GM19328 (cell line): ENCODE data around the gene ARL6IP4.
"Not testable (repeated sequence)": the region's sequence is repeated elsewhere in the genome, so short reads cannot be mapped to it uniquely, and the experiment has no call there.

ENCODE experiments used
- ATAC-seq: cut with Tn5 transposase; IDR thresholded peaks from one replicate; pipeline ENCODE4 v1.9.1; 2021; ENCODE audit warnings: mild to moderate bottlenecking, moderate library complexity; ENCODE audit not compliant: unreplicated experiment

The ARL6IP4 gene

GRCh38 chr12:123005081-123005626, 24.7 kb downstream of the ARL6IP4 start:
- no peak for ATAC-seq

- no peak for ATAC-seq
Observed at GRCh38 chr12:123006977-123007376, 26.5 kb downstream of the ARL6IP4 start.

DNA sequence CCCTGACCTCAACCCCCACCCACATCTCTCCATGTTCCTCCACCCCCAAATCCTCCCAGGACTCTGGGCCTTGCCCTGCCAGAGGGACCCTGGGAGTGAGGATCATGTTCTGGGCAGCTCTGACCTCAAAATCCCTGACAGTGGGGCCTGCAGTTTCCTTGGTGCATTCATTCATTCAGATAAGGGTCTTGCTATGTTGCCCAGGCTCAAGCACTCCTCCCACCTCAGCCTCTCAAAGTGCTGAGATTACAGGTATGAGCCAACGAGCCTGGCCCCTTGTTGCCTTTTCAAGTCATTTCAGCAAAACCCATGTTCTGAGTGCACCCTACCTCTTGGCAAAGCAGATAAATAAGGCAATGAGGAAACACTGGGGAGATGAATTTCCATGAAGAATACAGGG, 29.6 kb downstream of the ARL6IP4 start:
- no peak for ATAC-seq

DNA sequence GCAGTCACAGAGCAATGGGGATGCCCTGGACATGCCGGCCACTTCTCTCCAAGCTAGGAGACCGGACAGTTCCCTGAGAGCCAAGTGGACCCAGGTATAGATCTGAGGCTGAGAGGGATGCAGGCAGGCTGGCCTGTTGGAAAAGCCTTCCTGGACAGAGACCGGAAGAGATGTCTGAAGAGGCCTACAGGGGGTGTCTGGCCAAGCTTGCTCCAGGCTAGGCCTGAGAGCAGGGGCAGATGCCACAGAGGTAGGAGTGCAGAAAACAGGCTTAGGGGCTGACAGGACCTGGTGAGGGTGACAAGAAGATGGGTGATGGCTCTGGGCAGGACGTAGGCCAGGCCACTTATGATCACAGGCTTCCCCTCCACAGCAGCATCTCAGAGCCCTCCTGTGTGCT, 30.2 kb downstream of the ARL6IP4 start:
- ATAC-seq: no peak

GRCh38 chr12:123011701-123012100, 31.2 kb downstream of the ARL6IP4 start:
- ATAC-seq: no peak

DNA sequence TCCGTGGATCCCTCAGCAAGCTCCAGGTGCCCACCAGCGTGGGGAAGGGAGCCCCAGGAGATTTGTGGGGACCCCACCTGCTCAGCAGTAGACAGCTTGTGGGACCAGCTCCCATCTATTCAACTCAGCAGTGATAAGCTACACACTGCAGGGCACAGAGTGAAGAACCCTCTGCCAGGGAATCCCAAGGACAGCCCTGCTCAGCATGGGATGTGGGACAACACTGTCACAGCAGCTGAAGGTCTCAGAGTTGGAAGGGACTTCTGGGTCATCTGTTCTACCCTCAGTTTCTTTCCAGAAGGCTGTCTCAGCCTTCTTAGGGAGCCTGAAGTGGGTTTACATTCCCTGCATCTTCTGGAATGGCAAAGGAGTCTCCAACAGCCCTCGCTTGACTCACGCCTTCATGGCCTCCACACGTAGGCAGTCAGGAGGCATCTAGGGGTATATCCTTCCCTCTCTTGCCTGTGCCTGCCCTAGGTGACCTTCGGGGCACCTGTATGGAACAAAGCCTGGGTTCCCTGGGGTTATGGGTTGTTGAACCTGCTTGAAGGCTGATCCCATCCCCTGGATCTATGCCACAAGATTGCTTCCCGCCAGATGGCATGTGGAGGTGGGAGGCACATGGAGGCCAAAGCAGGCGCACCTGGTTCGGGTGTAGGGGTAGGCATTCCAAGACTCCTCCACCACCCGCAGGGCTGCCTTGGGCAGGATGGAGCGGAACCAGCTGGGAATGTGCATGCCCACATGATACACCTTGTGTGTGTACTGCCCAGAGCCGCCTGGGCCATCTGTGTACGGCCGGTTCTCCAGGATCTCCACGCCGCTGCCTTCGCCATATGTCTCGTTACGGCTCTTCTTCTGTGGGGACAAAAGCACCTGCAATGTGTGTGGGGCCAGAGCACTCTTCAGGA, 33.0 kb downstream of the ARL6IP4 start:
- ATAC-seq: no peak

- not testable (repeated sequence) for ATAC-seq
Observed at GRCh38 chr12:123014473-123014872, 34.0 kb downstream of the ARL6IP4 start.

- ATAC-seq: no peak
Observed at GRCh38 chr12:123017753-123018152, 37.3 kb downstream of the ARL6IP4 start.

DNA sequence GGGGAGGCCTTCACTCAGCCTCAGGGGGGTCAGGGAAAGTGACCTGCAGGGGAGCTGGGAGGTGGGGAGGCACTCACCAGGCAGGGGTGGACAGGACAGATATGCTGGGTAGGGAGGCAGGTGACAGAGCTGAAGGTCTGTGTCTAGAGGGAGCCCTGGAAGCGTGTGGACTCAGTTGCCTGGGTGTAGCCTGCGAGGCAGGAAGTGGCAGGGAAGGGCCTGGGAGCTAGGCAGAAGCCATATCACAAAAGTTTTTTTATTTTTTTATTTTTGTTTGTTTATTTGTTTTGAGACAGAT, 39.3 kb downstream of the ARL6IP4 start:
- no peak for ATAC-seq

DNA sequence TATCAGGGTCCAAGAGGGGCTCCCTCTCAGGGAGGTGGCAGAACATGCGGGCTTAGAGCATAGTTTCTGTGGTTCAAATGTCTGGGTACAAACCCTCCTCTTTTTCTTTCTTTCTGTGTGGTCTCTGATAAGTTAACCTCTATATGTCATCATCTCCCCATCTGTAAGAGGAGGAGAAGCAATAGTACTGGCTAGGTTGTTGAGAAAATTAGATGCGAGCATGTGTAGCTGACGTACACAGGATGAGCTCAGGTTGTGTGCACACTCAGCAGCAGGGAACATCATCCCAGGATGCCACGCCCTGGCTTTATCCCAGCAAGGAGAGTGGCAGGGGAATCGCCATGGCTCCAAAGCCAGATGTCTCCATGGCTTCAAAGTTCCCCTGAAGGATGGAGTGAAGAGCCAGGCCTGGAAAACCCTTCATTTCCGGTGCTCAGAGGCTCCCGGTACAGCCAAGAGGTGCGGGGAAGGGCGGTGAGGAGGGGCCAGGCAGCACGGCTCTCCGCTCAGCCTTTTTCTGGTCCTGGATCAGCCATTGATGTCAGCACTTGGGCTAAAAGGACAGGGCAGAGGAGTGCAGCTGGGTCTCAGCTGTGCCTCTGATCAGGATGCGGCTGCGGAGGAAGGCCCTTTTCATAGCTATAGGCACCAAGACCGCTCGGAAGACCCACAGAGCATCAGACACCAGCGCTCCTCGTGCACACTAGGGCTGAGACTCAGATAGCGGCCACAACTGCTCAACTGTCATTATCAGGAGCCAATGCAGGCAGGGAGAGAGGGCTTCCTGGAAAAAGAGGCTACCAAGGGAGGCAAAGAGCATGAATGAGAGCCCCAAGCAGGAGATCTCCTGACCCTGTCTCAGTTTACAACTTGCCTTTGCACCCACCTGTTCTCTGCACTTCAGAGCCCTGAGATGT, 41.5 kb downstream of the ARL6IP4 start:
- ATAC-seq: no peak

DNA sequence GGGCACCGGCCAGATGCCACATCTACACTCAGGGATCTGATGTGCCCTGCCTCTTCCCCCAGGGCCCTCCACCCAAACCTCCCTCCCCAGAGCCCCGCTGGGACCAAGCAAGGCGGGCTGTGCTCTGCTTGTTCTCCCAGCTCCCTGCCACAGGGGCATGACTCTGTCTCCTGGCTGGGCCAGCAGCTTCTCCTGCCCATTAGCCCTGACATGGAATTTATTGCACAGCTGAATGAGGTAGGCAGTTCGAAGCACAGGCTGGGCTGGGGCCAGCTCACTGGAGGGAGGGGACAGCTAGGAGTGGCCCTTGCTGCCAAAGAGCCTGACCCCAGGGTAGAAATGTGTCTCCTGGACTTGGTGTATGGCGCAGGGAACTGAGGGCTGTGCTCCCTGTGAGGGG, 42.4 kb downstream of the ARL6IP4 start:
- no peak for ATAC-seq

DNA sequence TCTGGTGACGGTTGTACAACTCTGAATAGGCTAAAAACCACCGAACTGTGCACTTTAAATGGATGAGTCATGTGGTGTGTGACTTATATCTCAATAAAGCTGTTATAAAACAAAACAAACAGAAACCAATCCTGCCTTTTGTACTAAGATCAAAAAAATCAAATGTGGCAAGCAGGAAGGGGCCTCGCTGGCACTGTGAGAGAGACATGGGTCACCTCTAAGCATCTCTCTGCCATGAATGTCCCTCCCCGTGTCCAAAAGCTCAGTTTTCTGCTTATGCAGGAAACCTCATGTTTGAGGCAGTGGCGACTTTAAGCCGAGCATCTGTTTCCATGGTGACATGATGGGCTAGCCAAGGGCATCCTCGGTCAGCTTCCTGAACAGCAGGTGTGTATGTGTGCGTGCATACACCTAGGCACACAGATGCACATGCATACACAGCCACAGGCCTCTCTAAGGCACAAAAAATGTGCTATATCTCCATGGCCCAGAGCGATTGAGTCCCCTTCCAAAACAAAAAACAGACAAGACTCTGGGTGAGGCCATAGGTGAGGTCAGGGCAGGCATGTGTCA, 44.4 kb downstream of the ARL6IP4 start:
- ATAC-seq: no peak

DNA sequence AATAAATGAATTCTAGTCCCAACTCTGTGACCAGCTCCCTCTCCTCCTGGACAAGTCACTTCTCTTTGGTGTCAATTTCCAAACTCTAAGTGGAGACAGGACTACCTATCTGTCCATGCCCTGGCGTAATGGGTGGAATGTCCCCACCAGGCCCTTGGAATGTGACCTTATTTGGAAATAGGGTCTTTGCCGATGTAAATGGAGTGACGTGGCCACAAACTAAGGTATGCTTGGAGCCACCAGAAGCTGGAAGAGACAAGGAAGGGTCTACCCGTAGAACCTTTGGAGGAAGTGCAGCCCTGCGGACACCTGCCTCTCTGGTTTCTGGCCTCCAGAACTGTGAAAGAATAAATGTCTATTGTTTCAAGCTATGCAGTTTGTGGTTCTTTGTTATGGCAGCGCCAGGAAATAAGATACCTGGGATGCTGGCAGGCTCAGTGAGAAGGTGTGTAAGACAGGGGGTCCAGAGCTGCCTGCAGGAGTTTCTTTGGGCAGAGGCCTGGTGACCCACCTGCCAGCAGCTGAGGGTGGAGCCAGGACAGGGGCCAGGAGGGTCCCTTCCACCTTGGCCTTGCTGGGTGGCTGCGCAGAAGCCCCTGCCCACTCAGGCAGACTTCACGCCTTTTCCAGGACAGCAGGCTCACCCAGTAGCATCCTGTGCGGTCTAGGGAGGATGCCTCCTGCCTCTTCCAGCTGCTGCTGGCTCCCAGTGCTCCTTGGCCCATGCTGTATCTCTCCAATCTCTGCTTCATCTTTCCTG, 45.8 kb downstream of the ARL6IP4 start:
- no peak for ATAC-seq

DNA sequence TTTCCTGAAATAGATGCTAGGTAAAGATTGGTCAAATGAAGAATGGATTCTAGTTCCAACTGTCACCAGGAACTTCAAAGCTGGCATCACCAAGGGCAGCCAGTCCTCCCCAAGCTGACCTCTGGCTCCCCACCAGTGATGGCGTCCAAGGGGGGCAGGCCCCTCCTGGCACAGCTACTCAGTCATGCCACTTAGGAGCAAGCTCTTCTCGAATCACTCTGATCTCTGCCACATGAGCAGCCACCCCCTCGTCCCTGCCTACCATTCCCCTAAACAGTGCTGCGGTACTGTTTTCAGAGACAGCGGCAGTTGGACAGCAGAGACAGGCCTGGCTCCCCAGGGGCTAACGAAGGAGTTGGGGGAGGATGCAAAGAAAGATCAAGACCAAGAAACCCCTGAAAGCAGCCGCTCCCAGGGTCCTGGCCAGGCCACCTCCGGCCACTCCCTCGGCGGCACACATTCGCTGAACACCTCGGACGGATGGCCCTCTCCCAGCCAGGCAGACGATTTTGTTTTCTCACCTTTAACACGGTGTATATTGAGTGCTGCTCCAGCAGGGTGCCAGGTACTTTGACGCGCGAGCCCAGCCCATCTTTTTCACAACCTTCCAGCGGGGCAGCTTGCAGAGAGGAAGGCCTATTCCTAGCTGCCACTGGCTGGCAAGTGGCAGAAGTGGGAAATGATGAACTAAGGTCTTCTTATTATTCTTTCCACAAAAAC, 47.4 kb downstream of the ARL6IP4 start:
- no peak for ATAC-seq

GRCh38 chr12:123028475-123028874, 48.0 kb downstream of the ARL6IP4 start:
- ATAC-seq: no peak

GRCh38 chr12:123029550-123029949, 49.1 kb downstream of the ARL6IP4 start:
- ATAC-seq: no peak

DNA sequence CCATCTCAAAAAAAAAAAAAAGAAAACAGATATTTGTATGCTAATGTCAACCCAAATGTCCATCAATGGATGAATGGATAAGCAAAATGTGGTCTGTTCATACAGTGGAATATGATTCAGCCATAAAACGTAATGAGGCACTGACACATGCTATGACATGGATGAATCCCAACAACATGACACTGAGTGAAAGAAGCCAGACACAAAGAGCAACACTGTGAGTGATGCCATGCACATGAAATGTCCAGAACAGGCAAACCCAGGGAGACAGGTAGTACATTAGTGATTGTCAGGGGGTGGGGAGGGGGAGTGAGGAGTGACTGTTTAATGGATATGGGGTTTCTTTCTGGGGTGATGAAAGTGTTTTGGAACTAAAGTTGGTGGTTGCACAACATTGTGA, 50.2 kb downstream of the ARL6IP4 start:
- no peak for ATAC-seq

DNA sequence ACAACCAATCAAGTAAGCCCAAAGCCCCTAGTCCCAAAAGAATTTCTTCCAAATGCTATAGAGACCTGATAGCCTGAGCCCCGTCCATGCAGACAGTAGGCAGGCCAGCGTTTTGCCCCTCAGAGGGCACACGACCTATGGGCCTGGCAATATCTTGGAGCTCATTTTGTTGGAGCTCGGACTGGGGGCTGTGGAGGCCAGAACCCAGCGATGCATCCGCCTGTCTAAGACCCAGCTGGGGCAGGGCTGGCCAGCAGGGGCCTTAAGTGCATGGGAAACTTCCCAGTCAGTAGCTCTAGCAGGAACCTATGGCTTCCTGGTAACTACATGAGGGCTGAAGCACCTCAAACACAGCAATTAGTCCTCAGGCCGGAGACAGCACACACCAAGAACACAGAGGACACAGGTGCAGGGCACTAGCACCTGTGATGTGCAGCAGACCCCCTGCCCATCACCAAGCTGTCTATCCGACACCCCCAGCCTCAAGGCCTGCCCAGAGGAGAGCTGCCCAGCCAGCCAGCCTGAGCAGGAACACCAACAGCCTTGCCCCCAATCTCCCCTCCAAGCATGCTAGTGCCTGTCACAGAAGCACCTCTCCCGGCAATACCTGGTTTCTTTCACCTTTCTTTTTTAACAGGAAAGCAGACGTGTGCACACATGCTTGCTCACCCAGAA, 50.8 kb downstream of the ARL6IP4 start:
- ATAC-seq: no peak
